Keratinocyte (primary cell): ENCODE results near the gene DNAJC5G.

Experiments used
- CTCF ChIP-seq, 3 experiments: IDR thresholded peaks in 1 of 3; conservative IDR thresholded peaks in 1 of 3; optimal IDR thresholded peaks in 1 of 3; 2 replicates in 2 of 3; 3 replicates in 1 of 3; pipeline versions ENCODE3 to v1.5.1; 2011; ENCODE audit warnings: low read length in 3 of 3, mild to moderate bottlenecking in 3 of 3, moderate library complexity in 2 of 3, control low read depth in 1 of 3, inconsistent platforms in 1 of 3; ENCODE audit not compliant: insufficient read depth in 2 of 3; ENCODE audit errors: extremely low read depth in 1 of 3
- EZH2 ChIP-seq: IDR thresholded peaks from one replicate; pipeline ENCODE4 v1.6.1; 2012; ENCODE audit warnings: inconsistent platforms, mild to moderate bottlenecking, low read length, moderate library complexity

GRCh38 chr2:27240406-27240805 is 34.8 kb upstream of the DNAJC5G start:
- TF ChIP-seq CTCF (optimal IDR thresholded peaks at IDR 0.05 in 1 of 3, IDR thresholded peaks at IDR 0.05 in 1 of 3, conservative IDR thresholded peaks at IDR 0.05 in 1 of 3; ENCODE audit: extremely low read depth in 1 of 3, insufficient read depth in 2 of 3, low read length in 3 of 3), result no peak
- TF ChIP-seq EZH2, result no peak
